HFFc6 (cell line): ENCODE results near the gene ZNF148. TPM values are rescaled to one million over a fixed set of nuclear protein-coding genes. Genes with fewer than 3 reads are reported as not detected.

Source experiments
- DNase-seq: peaks from one replicate; pipeline ENCODE4 v3.0.0-alpha.2; 2018
- H3K27ac Mint-ChIP-seq: 2 replicates; pipeline ENCODE4 v1.8.0; 2020; ENCODE audit warnings: mild to moderate bottlenecking, mixed read lengths
- H3K27me3 Mint-ChIP-seq: 2 replicates; pipeline ENCODE4 v1.8.0; 2021; ENCODE audit warnings: mild to moderate bottlenecking, moderate library complexity, mixed read lengths; ENCODE audit not compliant: insufficient read depth
- H3K36me3 Mint-ChIP-seq: 2 replicates; pipeline ENCODE4 v1.8.0; 2021; ENCODE audit warnings: low read depth, mixed read lengths
- H3K4me1 Mint-ChIP-seq: 2 replicates; pipeline ENCODE4 v1.8.0; 2020; ENCODE audit warnings: low read depth, mixed read lengths
- H3K4me3 Mint-ChIP-seq: 2 replicates; pipeline ENCODE4 v1.8.0; 2020; ENCODE audit warnings: mild to moderate bottlenecking, moderate library complexity, mixed read lengths
- H3K9me3 Mint-ChIP-seq: 2 replicates; pipeline ENCODE4 v1.8.0; 2020; ENCODE audit warnings: mild to moderate bottlenecking, mixed read lengths
- total RNA-seq, 6 experiments: library from RNA; stranded (reverse); fragmentation: NEBNext Ultra II Directional; extraction: Animal tissue kit (Norgen Biotek cat#: 25700); gene quantifications; 2 replicates in 1 of 6; 3 replicates in 5 of 6; pipeline ENCODE4 v1.2.3, GENCODE V29; 2021
- TF ChIP-seq, protein P1 (sequence below): fragments of 200-600 bp; sonication (generic); IDR thresholded peaks from 2 replicates; pipeline ENCODE4 v1.5.0; 2021; ENCODE audit warnings: antibody characterized with exemption, mild to moderate bottlenecking

The ZNF148 gene
- total RNA-seq, 6 experiments from 2014 or later: 41.4 to 51.4 (median 47.5) TPM

DNA sequence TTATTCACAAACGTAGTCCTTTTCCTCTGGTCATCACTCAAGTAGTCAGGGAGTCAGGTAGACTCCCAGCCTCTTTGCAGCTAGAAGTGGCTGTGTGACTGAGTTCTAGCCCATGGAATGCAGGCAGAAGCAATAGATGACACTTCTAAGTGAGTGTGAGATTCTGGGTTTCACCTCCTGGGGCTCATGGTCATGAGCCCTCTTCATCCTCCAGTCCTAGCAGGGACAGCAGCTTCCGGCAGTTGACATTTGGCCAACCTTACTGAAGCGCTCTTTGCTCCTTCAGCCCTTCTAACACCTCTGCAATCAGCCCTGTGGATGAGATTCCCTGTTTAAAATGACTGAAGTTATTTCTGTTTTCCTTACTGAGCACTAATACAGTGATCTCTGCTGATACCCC lies 184.3 kb downstream of the ZNF148 start:
- peaks cover 1% of the 10 kb centered on the region; the same call in 1 of the 2 replicates for H3K27me3 Mint-ChIP-seq
- H3K27ac Mint-ChIP-seq: no peak overlapping the region
- no peak overlapping the region for H3K4me3 Mint-ChIP-seq
- no peaks in the 10 kb centered on the region for H3K9me3 Mint-ChIP-seq
- H3K36me3 Mint-ChIP-seq: no peaks in the 10 kb centered on the region
- DNase-seq: no peak
- H3K4me1 Mint-ChIP-seq: peaks cover 23% of the 10 kb centered on the region
- TF ChIP-seq, protein P1, sequence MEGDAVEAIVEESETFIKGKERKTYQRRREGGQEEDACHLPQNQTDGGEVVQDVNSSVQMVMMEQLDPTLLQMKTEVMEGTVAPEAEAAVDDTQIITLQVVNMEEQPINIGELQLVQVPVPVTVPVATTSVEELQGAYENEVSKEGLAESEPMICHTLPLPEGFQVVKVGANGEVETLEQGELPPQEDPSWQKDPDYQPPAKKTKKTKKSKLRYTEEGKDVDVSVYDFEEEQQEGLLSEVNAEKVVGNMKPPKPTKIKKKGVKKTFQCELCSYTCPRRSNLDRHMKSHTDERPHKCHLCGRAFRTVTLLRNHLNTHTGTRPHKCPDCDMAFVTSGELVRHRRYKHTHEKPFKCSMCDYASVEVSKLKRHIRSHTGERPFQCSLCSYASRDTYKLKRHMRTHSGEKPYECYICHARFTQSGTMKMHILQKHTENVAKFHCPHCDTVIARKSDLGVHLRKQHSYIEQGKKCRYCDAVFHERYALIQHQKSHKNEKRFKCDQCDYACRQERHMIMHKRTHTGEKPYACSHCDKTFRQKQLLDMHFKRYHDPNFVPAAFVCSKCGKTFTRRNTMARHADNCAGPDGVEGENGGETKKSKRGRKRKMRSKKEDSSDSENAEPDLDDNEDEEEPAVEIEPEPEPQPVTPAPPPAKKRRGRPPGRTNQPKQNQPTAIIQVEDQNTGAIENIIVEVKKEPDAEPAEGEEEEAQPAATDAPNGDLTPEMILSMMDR: no peak

DNA sequence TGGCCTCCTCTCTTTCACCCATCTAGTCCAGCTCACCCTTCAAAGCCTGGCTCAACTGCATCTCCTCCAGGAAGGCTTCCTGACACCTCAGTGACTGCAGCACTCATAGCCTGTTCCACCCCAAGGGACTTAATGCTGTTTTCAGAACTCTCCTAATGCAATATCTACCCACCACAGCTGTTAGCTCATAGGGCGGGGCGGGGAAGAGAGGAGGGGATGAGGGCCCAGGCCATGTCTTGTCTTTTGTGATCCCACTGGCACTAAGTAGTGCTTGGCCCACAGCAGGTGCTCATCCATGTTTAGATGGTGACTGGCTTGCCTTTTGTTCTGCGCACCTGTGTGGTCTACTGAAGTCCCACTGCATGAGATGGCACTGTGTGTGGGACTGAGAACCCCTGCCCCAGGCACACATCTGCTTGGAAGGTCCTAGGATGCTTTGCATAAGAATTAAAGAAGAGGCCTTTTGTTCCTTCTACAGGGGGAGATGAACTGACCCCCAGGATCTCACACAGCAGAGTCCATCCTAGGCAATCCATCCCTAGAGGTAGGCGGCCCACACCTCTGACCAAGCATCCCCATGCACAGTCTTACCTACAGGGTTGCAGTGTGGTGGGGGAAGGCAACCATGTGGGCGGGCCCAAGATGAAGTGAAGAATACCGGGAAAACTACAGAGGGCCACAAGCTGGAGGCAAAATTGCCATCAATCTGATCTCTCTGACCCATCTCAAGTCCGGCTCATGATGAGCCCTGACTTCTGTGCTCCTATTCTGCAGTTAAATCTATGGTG lies 185.6 kb downstream of the ZNF148 start:
- no peaks in the 10 kb centered on the region for H3K36me3 Mint-ChIP-seq
- H3K4me1 Mint-ChIP-seq: peaks cover 15% of the 10 kb centered on the region
- TF ChIP-seq, protein P1: no peak
- H3K27ac Mint-ChIP-seq: no peak overlapping the region
- no peak for DNase-seq
- H3K27me3 Mint-ChIP-seq: peaks cover 1% of the 10 kb centered on the region; the same call in 1 of the 2 replicates
- no peak overlapping the region for H3K4me3 Mint-ChIP-seq
- no peaks in the 10 kb centered on the region for H3K9me3 Mint-ChIP-seq

DNA sequence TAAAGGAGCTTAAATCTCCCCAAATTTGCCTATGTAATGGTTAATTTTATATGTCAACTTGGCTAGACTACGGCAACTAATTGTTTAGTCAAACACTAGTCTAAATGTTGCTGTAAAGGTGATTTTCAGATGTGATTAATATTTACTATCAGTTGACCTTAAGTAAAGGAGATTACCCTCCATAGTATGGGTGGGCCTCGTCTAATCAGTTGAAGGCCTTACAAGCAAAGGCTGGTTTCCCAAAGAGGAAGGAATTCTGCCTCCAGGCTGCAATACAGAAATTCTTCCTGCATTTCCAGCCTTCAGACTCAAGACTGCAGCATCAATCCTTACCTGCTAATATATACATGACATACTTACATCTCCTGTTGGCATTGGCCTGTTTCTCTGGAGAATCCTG lies 186.2 kb downstream of the ZNF148 start:
- H3K4me1 Mint-ChIP-seq: peaks cover 10% of the 10 kb centered on the region
- H3K36me3 Mint-ChIP-seq: no peaks in the 10 kb centered on the region
- no peak for DNase-seq
- TF ChIP-seq, protein P1: no peak
- no peak overlapping the region for H3K27ac Mint-ChIP-seq
- H3K27me3 Mint-ChIP-seq: peaks cover 2% of the 10 kb centered on the region; the same call in 1 of the 2 replicates
- no peak overlapping the region for H3K4me3 Mint-ChIP-seq
- H3K9me3 Mint-ChIP-seq: no peaks in the 10 kb centered on the region

DNA sequence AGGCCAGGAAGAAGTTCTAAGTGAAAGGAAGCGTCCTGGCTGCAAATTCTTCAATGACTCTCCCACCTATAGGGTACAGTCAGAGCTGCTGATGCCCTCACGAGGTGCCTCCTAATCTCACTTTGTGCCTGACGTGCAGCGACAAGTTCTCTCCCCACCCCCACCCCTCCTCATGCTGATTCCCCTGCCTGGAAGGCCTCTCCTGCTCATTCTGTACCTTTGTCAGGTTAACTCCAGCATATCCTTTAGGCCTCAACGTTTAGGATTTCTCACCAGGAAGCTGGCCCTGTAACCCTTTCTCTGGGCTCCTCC lies 187.6 kb downstream of the ZNF148 start:
- Mint-ChIP-seq H3K9me3 (no peaks in the 10 kb centered on the region), H3K4me3 (no peak overlapping the region), H3K36me3 (no peaks in the 10 kb centered on the region), H3K27ac (no peak overlapping the region), H3K4me1 (peaks cover 10% of the 10 kb centered on the region), H3K27me3 (peaks cover 2% of the 10 kb centered on the region; the same call in 1 of the 2 replicates)
- no peak for DNase-seq
- TF ChIP-seq, protein P1: no peak

DNA sequence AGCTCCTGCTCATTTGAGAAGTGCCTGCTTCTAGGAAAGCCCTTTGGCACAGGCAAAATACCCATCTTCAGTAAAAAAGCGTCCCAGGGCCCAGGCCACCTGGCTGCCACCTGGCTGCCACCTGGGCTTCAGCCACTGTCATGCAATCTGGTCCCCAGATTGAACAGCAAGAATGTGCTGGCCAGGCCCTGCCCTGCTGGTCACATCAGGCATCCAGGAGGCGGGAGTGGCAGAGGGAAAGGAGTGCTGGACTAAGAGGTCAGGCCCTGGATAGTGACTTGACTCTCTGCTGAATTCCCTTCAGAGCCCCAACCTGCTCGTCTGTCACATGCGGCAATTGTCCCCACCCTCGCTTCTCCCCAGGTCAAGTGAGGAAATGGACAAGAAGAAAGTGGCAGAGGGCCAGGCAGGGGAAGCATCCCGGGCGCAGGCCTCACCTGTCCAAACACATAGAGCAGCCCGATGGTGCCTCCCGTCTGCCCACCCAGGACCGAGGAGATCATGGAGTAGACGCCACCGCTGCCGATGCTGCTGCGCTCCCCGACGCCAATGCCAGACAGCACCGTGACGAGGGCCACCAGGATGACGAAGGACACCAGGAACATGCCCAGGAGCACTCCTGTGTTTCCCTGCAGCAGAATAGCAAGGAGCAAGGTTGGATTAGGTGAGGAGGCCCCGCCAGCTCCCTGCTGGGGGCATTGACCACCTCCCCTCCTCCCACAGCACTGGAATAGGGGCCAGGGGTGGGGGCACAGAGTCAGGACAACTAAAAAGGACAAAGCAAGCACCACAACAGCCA lies 188.1 kb downstream of the ZNF148 start:
- no peak overlapping the region for H3K4me3 Mint-ChIP-seq
- H3K27ac Mint-ChIP-seq: no peak overlapping the region
- H3K36me3 Mint-ChIP-seq: no peaks in the 10 kb centered on the region

More for the DNA sequence above, 188.1 kb downstream of the ZNF148 start:
- no peak for DNase-seq
- Mint-ChIP-seq H3K9me3 (no peaks in the 10 kb centered on the region), H3K27me3 (peaks cover 2% of the 10 kb centered on the region; the same call in 1 of the 2 replicates), H3K4me1 (peaks cover 10% of the 10 kb centered on the region)
- TF ChIP-seq, protein P1: no peak
